GM23338 (cell line): ENCODE results near the gene DLG5.

Source experiments
- CREB1 ChIP-seq: fragments of 250-450 bp; sonication (Bioruptor Pico); IDR thresholded peaks from 2 replicates; pipeline ENCODE4 v1.5.0; 2020; ENCODE audit warnings: low read depth, mild to moderate bottlenecking, moderate library complexity
- EZH2 ChIP-seq: fragments of 200-600 bp; sonication (generic); IDR thresholded peaks from one replicate; pipeline ENCODE4 v1.8.0; 2017; ENCODE audit warnings: antibody characterized with exemption, mild to moderate bottlenecking, low read depth; ENCODE audit not compliant: unreplicated experiment
- EZH2phosphoT487 ChIP-seq: fragments of 200-600 bp; sonication (generic); IDR thresholded peaks from one replicate; pipeline ENCODE4 v1.8.1; 2018; ENCODE audit warnings: antibody characterized with exemption; ENCODE audit not compliant: unreplicated experiment
- JUNB ChIP-seq: IDR thresholded peaks from one replicate; pipeline ENCODE4 v1.6.1; 2016; ENCODE audit warnings: antibody characterized with exemption; ENCODE audit not compliant: unreplicated experiment
- NANOG ChIP-seq: IDR thresholded peaks from 2 replicates; pipeline ENCODE4 v1.6.1; 2016; ENCODE audit warnings: antibody characterized with exemption, borderline replicate concordance
- POLR2AphosphoS5 ChIP-seq: IDR thresholded peaks from 2 replicates; pipeline ENCODE4 v1.6.1; 2016; ENCODE audit warnings: antibody characterized with exemption, low read depth
- STAT1 ChIP-seq: IDR thresholded peaks from one replicate; pipeline ENCODE4 v1.6.1; 2016; ENCODE audit warnings: antibody characterized with exemption; ENCODE audit not compliant: unreplicated experiment
- TF ChIP-seq, protein P1 (sequence below), 2 experiments: fragments of 200-600 bp in 1 of 2; sonication (generic) in 1 of 2; conservative IDR thresholded peaks; 2 replicates each; pipeline versions ENCODE4 v1.5.1 to v1.6.1; 2016 to 2017; ENCODE audit warnings: antibody characterized with exemption in 2 of 2, low read depth in 2 of 2, mild to moderate bottlenecking in 2 of 2, moderate library complexity in 1 of 2
- TF ChIP-seq, protein P2 (sequence below): IDR thresholded peaks from one replicate; pipeline ENCODE4 v1.6.1; 2018; ENCODE audit warnings: antibody characterized with exemption; ENCODE audit not compliant: unreplicated experiment
- TF ChIP-seq, protein P3 (sequence below): fragments of 250-450 bp; sonication (Bioruptor Pico); IDR thresholded peaks from 2 replicates; pipeline ENCODE4 v1.5.0; 2020; ENCODE audit warnings: mild to moderate bottlenecking, moderate library complexity

DNA sequence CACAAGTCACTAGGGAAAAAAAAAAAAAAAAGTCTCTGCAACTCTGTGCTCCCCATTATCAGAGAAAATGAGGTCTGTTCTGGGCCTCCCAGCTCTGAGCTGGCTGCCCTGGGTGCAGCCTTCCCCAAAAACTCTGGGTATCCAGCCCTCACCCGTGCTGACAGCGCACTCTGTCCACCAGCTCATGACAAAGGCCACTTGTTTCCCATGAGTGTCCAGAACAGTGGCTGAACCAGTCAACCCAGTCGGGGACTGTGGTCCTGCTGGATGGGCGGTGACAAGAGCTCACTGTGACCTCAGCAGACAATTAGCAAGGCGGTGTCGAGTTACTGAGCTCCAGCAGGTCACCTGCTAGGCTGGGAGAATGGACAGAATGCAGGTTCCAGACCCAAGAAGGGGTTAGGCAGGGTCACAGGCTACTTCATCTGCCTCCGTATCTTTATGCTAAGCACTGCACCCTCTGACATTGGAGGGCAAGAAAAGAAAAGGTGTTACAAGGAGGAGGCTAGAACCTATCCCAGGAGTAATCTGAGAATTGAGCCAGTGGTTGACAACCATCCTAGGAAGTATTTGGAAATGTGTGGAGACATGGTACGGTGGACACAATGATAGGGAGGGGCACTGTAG is 37.2 kb downstream of the DLG5 start:
- TF ChIP-seq, protein P1, sequence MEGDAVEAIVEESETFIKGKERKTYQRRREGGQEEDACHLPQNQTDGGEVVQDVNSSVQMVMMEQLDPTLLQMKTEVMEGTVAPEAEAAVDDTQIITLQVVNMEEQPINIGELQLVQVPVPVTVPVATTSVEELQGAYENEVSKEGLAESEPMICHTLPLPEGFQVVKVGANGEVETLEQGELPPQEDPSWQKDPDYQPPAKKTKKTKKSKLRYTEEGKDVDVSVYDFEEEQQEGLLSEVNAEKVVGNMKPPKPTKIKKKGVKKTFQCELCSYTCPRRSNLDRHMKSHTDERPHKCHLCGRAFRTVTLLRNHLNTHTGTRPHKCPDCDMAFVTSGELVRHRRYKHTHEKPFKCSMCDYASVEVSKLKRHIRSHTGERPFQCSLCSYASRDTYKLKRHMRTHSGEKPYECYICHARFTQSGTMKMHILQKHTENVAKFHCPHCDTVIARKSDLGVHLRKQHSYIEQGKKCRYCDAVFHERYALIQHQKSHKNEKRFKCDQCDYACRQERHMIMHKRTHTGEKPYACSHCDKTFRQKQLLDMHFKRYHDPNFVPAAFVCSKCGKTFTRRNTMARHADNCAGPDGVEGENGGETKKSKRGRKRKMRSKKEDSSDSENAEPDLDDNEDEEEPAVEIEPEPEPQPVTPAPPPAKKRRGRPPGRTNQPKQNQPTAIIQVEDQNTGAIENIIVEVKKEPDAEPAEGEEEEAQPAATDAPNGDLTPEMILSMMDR (conservative IDR thresholded peaks at IDR 0.05; ENCODE audit: low read depth in 2 of 2): no peak
- TF ChIP-seq JUNB (no peak), CREB1 (peak; percentile 68; the same call in 1 of the 2 replicates), POLR2AphosphoS5 (no peak), NANOG (no peak), EZH2phosphoT487 (no peak), EZH2 (no peak), STAT1 (no peak)
- TF ChIP-seq, protein P2, sequence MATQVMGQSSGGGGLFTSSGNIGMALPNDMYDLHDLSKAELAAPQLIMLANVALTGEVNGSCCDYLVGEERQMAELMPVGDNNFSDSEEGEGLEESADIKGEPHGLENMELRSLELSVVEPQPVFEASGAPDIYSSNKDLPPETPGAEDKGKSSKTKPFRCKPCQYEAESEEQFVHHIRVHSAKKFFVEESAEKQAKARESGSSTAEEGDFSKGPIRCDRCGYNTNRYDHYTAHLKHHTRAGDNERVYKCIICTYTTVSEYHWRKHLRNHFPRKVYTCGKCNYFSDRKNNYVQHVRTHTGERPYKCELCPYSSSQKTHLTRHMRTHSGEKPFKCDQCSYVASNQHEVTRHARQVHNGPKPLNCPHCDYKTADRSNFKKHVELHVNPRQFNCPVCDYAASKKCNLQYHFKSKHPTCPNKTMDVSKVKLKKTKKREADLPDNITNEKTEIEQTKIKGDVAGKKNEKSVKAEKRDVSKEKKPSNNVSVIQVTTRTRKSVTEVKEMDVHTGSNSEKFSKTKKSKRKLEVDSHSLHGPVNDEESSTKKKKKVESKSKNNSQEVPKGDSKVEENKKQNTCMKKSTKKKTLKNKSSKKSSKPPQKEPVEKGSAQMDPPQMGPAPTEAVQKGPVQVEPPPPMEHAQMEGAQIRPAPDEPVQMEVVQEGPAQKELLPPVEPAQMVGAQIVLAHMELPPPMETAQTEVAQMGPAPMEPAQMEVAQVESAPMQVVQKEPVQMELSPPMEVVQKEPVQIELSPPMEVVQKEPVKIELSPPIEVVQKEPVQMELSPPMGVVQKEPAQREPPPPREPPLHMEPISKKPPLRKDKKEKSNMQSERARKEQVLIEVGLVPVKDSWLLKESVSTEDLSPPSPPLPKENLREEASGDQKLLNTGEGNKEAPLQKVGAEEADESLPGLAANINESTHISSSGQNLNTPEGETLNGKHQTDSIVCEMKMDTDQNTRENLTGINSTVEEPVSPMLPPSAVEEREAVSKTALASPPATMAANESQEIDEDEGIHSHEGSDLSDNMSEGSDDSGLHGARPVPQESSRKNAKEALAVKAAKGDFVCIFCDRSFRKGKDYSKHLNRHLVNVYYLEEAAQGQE: no peak
- TF ChIP-seq, protein P3, sequence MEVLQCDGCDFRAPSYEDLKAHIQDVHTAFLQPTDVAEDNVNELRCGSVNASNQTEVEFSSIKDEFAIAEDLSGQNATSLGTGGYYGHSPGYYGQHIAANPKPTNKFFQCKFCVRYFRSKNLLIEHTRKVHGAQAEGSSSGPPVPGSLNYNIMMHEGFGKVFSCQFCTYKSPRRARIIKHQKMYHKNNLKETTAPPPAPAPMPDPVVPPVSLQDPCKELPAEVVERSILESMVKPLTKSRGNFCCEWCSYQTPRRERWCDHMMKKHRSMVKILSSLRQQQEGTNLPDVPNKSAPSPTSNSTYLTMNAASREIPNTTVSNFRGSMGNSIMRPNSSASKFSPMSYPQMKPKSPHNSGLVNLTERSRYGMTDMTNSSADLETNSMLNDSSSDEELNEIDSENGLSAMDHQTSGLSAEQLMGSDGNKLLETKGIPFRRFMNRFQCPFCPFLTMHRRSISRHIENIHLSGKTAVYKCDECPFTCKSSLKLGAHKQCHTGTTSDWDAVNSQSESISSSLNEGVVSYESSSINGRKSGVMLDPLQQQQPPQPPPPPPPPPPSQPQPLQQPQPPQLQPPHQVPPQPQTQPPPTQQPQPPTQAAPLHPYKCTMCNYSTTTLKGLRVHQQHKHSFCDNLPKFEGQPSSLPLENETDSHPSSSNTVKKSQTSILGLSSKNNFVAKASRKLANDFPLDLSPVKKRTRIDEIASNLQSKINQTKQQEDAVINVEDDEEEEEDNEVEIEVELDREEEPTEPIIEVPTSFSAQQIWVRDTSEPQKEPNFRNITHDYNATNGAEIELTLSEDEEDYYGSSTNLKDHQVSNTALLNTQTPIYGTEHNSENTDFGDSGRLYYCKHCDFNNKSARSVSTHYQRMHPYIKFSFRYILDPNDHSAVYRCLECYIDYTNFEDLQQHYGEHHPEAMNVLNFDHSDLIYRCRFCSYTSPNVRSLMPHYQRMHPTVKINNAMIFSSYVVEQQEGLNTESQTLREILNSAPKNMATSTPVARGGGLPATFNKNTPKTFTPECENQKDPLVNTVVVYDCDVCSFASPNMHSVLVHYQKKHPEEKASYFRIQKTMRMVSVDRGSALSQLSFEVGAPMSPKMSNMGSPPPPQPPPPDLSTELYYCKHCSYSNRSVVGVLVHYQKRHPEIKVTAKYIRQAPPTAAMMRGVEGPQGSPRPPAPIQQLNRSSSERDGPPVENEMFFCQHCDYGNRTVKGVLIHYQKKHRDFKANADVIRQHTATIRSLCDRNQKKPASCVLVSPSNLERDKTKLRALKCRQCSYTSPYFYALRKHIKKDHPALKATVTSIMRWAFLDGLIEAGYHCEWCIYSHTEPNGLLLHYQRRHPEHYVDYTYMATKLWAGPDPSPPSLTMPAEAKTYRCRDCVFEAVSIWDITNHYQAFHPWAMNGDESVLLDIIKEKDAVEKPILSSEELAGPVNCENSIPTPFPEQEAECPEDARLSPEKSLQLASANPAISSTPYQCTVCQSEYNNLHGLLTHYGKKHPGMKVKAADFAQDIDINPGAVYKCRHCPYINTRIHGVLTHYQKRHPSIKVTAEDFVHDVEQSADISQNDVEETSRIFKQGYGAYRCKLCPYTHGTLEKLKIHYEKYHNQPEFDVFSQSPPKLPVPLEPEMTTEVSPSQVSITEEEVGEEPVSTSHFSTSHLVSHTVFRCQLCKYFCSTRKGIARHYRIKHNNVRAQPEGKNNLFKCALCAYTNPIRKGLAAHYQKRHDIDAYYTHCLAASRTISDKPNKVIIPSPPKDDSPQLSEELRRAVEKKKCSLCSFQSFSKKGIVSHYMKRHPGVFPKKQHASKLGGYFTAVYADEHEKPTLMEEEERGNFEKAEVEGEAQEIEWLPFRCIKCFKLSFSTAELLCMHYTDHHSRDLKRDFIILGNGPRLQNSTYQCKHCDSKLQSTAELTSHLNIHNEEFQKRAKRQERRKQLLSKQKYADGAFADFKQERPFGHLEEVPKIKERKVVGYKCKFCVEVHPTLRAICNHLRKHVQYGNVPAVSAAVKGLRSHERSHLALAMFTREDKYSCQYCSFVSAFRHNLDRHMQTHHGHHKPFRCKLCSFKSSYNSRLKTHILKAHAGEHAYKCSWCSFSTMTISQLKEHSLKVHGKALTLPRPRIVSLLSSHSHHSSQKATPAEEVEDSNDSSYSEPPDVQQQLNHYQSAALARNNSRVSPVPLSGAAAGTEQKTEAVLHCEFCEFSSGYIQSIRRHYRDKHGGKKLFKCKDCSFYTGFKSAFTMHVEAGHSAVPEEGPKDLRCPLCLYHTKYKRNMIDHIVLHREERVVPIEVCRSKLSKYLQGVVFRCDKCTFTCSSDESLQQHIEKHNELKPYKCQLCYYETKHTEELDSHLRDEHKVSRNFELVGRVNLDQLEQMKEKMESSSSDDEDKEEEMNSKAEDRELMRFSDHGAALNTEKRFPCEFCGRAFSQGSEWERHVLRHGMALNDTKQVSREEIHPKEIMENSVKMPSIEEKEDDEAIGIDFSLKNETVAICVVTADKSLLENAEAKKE: no peak
